Daoy (cell line): ENCODE results near the gene C2CD2. TPM values are rescaled to one million over a fixed set of nuclear protein-coding genes. Genes with fewer than 3 reads are reported as not detected.

Experiments
- DNase-seq: peaks from one replicate; pipeline ENCODE4 v3.0.0-alpha.2; 2015; ENCODE audit warnings: low read depth
- total RNA-seq: library from RNA; depleted of rRNA; stranded (reverse); fragments of >200 nt; shearing (Covaris generic); gene quantifications from 2 replicates; pipeline ENCODE4 v1.2.3, GENCODE V29; 2014

The C2CD2 gene
- total RNA-seq, 1 experiment from 2014 or later, result 35.4 TPM

DNA sequence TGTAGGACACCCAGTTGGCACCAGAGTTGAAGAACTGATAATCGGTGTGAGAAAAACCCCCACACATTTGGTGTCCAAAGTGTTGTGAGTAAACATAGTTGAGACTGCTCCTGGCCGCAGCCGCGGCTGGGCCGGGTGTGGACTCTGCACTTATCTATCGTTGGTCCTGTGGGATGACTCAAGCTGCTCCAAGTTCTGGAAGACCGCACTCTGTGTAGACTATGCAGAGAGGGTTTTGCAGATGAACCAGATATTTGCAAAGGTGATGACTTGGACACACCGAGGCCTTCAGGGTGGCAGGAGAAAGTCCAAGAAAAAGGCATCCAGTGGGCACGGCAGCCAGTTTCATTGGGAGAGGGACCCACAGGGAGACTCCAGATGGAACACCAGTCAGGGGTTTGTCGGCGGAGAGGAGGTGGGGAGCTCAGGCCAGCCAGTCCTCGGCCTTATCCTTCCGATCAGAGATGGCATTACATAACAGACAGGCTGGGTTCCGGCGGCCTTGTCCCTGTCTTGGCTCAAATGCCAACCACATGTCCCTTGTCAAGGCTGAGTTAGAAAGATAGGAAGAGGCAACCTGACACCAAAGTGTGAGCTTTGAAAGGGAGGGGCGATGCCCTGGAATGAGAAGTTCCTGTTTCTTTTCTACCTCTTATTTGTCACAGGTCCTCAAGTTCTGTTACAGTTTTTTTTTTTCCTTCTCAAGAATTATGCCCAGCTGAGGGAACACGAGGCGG is 21.1 kb downstream of the C2CD2 start:
- peak; percentile 82 for DNase-seq

DNA sequence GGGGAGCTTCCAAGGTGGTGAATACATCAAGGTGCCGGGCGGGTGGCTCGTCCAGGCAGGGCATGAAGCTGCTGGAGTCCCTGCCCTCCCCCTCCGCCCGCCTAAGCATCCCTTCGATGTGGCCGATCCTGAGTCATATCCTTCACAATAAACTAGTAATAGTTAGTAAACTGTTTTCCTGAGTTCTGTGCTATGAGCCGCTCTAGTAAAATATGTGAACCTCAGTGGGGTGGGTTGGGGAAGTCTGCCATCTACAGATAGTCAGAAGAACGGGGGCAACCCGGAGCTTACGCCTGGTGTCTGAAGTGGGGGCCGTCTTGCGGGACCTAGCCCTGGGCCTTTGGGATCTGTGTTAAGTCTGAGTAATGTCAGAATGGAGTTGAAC is 21.6 kb downstream of the C2CD2 start:
- peak; percentile 93 for DNase-seq

DNA sequence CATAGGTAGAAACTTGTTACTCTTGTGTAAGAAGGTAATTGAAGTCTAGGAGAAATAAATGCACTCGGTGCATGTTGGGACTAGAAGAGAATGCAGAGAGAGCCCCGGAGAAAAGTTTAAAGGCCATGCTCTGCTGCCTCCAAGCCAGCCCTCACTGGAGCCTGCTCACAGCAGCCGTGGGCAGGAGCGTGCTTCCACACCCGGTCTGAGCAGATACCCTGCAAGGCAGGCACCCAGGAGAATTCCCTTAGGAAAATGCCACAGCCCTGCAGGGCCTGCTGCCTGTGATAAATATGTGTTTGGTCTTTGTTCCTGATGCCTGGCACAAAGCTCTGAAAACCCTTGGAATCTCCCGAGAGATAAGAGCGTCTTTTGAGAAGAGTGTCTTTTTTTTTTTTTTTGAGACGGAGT is 22.8 kb downstream of the C2CD2 start:
- DNase-seq, result no peak

DNA sequence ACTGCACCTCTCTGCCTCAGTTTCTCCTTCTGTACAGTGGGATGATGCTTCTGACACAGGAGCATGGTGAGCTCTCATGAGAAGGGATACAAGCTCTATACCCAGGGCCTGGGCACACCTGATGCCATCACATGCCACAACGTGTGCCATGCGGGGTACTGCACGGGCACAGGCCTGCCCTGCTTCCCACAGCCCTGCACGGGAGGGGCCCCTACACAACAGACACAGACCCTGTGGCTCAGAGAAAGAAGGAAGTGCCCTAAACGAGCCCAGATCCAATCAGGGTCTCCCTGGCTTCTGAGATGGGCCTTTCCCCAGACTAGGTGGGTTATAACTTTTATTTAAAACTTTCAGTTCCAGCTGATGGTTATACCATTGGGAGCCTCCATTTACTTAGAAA is 24.6 kb downstream of the C2CD2 start:
- DNase-seq, result no peak

DNA sequence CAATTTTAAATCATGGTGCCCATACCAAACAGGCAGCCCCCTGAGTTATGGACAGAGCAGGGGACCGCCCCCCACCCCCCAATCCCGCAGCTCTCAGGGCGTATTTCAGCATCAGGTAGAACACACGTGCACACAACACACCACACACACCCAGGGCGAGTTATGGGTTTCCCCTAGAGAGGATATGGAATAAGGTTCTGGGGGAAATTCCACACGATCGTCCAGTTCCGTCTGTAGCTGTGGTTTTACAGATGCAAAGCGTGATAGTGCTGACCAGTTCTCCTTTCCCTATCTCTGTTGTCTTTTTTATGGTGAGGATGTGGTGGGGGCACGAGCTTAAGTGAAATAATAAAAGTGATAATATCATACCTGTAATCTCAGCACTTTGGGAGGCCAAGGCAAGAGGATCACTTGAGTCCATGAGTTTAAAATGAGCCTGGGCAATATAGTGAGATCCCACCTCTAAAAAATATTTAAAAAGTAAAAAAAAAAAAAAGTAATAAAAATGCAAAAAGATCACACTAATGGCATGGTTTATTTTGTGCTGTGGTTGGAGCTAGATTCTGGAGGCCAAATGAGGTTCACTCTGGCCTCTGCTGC is 25.1 kb downstream of the C2CD2 start:
- DNase-seq, result no peak

DNA sequence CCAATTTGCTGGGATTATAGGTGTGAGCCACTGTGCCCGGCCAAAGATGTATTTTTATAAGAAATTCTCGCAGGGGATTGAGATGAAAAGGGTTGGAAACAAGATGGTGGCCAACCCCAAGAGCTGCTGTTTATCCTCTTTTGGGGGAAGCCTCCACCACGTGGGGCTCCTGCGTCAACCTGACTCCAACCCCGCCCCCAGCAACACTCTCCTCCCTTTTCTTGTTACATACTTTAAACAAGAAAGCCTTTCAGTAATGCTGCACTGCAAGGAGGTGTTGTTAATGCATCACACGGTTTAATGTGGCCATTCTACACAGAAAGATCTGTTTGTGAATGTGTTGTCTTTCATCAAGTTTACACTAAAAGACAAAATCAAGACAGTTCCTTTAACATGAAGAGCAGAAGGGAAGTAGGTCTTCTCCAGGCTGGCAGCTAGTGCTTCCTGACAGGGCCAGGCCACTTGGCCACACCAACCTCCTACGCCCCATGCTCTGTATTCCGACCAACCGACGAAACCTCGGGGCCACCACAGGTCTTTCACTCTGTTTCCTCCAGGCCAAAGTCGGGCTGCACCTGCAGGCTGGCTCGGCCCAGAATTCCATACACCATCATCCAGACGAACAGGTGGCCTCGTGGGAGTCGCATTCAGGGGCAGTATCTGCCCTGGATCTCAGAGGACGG is 25.9 kb downstream of the C2CD2 start:
- no peak for DNase-seq

DNA sequence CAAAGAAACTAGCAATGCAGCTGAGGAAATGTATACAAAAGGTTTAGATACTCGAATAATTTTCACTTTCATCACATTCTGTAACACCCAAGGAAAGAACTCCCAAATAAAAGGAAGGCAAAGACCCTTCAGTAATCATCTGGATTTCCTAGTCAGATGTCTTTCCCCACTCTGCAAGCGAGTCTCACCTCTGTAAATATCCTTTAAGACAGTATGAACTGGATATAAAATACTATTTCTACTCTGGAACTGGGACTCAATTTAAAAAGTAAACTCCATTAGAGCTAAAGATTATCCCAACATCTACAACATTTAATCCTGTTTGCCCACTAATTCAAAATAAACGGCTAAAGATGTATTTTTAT is 27.0 kb downstream of the C2CD2 start:
- DNase-seq, result no peak

DNA sequence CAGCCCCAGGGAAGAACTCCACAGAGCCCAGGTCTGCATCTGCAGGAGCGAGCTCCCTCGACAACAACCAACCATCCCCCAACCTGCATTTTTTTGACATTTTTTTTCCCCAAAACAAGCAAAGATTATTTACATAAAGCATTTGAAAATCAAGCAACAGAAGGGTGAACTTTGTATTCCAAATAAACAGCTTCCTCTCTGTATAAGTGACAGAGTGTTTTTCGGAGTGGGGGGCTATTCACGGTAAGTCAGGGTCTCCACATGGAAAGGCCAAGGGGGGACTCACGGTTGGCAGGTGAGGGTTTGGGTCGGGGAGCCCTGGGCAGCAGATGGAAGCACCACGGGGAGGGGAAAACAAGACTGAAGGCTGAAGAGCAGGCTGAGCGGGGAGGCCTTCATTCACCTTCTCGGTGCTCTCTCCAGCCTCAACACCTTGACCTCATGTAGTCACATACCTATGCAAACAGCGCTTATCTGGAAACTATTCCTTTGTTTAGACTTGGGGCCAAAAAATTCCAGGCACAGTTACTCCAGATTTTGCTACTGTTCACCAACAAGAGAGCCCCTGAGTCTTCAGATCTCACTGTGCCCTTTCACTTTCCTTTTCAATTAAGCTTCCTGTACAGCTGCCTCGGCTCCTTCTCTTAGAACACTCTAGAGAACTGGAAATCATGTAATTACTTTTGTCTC is 27.6 kb downstream of the C2CD2 start:
- DNase-seq, result peak; percentile 69

DNA sequence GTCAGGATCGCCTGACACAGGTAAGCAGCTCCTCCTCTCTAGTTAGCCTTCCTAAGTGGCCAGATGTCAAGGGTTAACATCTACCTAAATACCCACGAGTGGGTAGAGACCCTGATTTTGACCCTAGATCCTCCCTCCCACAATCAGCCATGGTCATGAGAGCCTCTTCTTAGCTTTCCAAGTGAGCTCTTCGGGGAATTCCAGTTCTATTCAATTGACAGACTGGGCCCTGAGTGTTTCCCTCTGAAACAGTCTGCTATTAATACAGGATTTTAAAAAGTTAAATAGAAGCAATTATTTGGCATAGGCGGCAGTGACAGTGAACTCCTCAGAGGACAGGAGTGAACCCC is 28.1 kb downstream of the C2CD2 start:
- DNase-seq, result no peak

DNA sequence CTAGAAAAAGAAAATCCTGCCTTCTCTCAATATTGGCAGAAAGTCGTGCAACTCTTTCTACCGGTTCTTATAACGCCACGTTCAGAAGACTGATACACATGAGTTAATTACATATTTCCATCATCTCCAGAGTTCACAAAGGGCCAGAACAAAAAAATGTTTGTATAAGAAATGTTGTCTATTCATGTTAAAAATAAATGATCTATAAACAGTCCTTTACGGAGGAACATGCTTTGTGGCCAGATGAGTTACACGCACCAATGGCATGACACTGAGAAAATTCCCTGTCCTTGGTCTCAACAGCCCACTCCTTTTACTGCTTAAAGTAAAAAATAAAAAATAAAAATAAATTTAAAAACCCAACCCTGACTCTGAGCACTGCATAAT is 29.5 kb downstream of the C2CD2 start:
- no peak for DNase-seq

DNA sequence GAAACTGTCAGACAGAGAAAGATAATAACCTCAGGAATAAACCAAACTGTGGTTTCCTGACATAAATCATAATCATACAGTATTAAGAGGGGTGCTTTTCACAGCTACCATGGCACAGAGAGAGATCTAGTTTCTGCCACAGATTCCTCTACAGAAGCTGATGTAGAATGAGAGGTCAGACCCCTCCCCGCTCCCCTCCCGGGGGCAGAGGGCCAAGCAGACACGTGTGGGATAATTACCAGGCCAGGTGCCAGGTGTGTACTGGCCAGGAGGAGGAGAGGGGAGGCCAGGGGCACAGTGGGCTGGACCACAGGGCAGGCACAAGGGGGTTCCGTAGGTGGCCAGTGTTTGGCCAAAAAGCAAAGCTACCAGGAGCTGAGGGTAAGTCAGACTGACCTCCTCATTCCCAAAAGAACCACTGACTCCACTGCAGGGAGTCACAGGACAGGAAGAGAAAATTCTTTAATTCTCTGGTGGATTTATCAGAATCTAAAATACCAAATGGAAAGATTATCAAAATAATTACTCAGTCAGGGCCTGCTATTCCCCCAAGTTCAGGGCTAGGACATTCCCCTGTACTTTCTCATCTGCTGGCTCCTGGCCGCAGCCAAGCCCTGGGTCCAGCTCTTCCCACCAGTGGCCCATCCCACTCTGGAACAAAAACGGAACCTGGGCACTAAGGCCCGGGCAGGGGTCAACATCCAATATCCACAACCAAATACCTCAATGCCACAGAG is 30.0 kb downstream of the C2CD2 start:
- no peak for DNase-seq

DNA sequence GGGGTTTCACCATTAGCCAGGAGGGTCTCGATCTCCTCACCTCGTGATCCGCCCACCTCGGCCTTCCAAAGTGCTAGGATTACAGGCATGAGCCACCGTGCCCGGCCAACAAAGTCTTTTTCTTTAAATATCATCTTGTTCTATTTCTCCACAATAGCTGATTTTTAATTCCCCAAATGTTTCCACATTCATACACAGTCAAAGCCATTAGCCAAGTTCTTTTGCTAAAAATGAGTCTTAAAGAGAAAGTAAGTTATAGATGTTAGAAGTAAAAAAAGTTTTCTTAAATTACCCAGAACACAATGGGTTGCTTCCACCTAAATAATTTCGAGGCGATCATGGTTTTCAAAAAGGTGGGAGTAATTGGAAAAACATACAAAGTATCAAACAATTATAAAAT is 30.6 kb downstream of the C2CD2 start:
- no peak for DNase-seq

DNA sequence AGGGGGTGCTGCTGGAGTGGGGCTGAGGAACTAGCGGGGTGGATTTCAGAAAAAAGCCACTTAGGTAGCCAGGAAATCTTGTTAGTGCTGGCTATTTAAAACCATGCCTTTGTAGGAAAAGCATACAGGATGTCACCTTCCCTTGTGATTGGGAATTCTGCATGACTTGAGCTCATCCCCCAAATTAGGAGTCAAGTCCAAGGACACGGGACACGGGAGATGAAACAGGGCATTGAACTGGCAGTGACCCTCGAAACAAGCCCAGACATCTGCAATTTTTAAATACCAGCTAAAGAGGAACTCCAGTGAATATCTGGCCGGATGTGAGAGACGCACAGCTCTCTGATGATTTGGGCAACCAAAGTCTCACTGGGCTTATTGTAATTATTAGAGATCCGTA is 32.8 kb downstream of the C2CD2 start:
- no peak for DNase-seq

DNA sequence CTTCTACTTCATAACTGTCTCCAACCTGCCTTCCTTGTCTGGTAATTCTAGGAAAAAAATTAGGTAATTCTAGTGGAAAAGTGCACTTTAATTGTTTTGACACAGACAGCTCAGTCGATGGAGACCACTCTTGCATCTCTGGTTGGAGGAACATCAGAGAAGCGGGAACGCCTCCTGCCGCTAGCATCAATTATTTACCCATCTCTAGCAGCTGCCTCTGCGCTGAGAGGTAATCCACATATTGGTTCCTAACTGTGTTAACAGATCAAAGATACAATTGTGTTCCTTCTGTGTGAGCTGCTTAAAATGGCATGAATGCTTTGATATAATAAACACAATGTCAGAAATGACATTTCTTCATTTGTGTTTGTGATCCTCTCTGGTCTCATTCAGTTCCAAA is 33.3 kb downstream of the C2CD2 start:
- no peak for DNase-seq

DNA sequence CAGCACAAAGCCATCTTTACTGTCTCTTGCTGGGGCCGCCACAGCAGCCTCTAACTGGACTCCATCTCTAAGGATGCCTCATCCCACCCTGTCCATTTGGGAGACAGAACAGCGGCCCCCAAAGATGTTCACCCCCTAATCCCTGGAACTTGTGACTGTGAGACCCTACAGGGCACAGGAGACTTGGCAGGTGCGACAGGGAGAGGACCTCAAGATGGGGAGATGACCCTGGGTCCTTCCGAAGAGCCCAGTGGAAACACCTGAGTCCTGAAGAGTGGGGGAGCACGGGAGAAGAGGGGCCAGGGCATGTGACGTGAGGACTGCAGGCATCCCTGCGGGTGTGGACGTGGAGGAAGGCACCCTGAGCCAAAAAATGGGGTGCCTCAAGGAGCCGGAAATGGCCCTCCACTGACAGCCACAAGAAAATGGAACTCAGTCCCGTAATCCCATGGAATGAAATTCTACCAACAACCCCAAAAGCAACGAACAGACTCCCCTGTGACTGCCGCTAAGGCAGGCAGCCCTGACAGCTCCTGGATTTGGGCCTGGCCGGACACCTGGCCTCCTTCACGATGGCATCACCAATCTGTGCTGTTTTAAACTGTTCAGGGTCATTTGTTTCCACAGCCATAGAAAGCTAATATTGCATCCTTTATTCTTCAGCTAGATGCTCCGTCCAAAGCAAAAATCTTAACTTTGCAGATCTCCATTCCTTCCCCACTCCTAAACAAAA is 34.0 kb downstream of the C2CD2 start:
- DNase-seq, result no peak

DNA sequence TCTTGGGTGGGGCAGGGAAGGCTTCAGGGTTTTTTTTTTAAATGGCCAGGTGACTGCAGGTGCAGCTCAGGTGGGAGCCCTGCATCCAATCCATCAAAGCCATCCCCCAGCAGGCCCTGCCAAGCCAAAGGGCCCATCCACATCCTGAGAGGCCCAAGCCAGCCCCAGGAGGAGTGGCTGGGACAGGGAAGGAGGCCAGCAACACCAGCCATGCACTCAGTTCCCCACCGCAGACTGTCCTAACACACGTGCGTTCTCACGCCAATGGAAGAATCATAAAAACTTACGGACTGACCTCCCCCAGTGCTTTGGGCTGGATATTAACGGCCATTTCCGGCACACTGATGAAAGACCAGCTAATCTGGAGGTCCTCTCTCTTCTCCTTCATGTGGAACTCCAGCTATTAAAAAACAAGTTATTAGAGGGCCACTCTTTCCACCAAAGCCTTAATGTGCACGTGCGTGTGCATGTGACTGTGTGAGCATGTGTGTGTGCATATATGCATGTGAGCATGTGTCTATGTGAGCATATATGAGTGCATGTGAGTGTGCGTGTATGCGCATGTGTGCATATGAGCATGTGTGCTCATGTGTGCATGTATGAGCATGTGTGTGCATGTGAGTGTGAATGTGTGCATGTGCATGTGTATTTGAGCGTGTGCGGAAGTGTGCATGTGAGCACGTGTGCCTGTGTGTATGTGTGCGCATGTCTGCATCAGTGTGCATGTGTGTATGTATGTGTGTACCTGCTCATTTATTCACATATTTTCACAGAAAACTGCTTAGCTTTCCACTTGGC is 35.1 kb downstream of the C2CD2 start:
- DNase-seq, result no peak

DNA sequence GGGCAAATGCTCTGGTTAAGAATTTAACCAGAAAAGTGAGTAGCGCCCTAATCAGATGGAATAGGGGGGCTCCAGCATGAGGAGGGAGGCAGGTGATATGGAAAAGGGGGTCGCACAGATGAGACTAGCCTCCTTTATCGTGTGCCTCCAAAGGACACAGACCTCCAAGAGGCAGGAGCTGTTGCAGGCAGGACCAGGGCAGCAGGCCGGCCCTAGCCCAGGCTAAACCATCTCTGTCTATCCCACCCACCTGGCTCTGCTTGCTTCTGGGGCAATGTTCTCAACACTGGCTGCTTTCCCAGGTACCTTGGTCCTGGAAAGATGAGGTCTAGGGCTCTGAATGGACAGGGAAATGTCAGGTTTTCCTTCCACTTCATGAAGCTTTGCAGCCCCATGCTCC is 36.3 kb downstream of the C2CD2 start:
- no peak for DNase-seq

DNA sequence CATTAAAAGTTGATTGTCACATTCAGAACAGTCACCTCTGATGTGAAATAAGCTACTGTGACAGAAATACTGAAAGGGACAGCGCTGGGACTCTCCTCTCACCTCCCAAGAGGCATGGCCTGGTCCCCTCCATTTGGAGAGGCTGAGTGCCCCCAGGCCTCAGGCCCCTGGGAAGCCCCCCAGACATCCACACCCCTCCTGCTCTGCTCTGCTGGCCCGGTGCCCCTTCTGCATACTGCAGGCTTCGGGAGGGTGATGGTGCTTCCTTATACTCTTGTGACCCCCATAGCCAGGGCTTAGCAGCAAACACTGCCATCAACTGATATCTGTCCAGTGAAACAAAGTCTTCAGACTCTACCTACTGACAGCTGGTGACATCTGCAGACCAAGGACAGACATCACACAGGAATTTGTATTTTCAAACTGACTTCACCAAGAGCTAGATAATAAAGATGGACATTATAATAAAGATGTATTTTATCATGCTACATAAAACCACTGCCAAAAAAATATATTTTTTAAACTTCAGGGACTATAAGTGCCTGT is 36.9 kb downstream of the C2CD2 start:
- no peak for DNase-seq

DNA sequence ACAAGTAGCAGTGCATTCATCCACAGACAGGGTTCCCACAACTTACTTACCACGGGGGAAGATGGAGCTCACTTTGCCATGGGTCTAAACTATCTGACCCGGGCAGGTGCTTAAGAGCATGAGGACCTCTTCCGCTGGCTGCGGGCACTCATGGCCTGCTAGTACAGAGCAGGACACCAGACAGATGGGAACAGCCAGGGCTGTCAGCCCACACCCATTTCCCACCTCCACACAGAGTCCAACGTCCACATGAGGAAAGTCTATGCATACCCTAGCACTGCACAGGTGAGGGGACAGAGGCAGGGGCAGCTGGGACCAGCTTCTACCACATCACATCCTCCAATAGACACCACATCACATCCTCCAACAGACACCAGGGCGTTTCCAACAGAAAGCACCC is 38.9 kb downstream of the C2CD2 start:
- no peak for DNase-seq

DNA sequence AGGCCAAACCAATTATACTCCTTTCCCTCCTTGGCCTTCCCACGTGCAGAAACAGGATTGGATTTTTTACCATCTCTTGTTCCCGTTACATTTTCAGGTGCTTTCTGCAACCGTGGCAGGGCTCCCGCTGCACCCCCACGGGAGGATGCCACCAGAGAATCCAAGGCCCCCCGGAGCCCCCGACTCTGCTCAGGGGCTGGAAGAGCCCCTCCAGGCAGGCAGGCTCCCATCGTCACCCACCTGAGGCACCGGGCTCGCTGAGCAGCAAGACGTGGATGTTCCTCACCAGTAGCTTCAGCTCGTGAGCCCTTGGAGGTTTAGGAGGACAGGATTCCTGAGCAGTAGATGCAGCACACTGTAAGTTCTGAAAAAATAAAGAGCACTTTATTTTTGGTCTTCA is 39.5 kb downstream of the C2CD2 start:
- DNase-seq, result no peak
